GM12875 (cell line): ENCODE data around the gene HOXC9.
A peak's percentile ranks its signal among the peaks of the same experiment; 100 is the strongest.

Experiments used
- H3K4me3 ChIP-seq: one replicate; pipeline ENCODE4 v1.5.1; 2011; ENCODE audit warnings: low read depth, low read length, control low read depth
- CTCF ChIP-seq: IDR thresholded peaks from 2 replicates; pipeline ENCODE4 v1.5.1; 2011; ENCODE audit warnings: low read depth, mild to moderate bottlenecking, control low read depth, inconsistent platforms, low read length, moderate library complexity, borderline replicate concordance; ENCODE audit not compliant: insufficient read depth

Gene HOXC9

DNA sequence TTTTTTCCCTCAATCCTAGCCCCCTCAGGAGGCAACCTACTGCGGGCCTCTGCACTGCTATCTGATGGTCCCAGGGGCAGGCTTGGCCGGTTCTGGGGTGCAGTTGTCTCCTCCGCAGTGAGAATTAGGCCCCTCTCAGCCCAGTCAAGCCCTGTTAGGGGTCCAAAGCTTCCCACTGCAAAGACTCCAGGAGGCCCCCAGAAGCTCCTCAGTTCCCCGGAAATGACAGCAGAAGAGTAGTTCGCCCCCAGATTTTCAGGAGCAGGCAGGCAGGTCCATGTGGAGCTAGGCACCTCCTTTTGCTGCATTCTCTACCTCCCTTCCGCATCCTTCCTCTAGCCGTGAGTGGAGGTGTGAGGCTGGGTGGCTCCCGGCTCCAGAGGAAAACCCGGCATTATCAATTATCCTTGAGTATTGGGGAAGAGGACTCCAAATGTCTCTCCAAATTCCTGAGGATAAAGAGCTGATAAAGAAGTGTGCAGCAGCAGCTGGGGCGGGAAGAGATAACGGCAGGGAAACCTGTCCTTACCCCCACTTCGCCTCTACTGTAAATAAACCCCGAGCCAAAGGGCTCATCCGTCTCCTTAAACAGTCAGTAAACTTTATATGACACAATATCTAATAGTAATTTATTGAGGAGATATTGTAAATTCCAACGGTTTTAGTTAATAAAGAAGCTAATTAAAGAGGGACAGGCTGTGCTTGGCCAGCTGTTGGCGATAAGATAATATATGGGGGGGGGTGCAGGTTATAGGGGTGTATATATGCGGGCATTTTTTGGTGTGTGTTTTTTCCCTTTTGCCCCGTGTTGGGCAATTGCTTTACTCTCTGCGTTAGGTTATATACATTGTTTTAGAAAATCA, 45.9 kb upstream of the HOXC9 start:
- no peak overlapping the region for H3K4me3 ChIP-seq
- no peak for TF ChIP-seq CTCF

- no peak within 1 kb of the TSS for H3K4me3 ChIP-seq
- TF ChIP-seq CTCF: no peak
These were observed 45.3 kb upstream of the HOXC9 start, which contains the start of gene HOXC12 for GRCh38 chr12:53954694-53955035. Gene HOXC12 (plus strand): TSS chr12:53954903. CDS start chr12:53954930, 27 bp downstream.

GRCh38 chr12:53955036-53955775, 44.8 kb upstream of the HOXC9 start:
- no peak for TF ChIP-seq CTCF
- H3K4me3 ChIP-seq: no peak overlapping the region

DNA sequence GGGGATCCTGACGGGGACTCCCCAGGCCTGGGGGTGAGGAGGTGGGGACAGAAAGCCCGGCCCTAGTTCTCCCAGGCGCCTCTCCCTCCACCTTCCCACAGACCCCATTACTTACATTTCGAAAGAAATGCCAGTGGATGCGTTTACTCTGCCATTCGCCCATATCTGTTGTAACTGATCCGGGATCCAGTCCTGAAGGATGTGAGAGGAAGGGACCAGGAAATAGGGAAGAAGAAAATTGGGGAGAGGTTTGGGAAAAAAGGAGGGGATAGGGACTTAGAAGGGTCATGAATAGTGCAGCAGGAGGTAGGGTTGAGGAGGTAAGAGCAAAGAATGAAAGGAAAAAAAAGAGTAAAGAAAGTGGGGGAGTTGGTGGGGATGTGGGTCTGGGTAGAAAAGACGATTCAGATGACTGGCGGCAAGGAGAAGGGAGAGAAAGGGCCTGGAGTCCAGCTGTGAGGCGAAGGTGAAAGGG, 44.1 kb upstream of the HOXC9 start:
- H3K4me3 ChIP-seq: no peak overlapping the region

DNA sequence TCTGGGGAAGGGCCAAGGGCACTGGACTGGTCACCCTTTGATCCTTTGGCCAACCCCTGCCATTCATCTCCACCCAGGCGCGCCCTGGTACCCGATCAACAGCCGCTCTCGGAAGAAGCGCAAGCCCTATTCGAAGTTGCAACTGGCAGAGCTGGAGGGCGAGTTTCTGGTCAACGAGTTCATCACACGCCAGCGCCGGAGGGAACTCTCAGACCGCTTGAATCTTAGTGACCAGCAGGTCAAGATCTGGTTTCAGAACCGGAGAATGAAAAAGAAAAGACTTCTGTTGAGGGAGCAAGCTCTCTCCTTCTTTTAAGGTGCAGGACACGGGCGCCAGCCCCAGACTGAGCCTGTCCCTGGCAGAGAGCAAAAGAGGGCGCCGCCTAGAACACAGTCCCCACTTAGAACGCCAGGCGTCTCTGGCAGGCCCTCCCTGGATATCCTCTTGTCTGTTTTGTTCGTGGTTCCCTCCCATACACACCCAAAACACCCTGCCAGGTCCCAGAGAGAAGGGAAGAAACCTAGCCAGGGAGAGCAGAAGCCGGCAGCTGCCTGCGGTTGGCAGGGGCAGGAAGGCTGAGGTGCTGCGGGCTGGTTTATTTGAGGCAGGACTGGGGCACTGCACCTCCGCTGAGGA, 43.6 kb upstream of the HOXC9 start:
- TF ChIP-seq CTCF: peak; percentile 14; the same call in 1 of the 2 replicates
- no peak overlapping the region for H3K4me3 ChIP-seq

More for the DNA sequence above, 44.1 kb upstream of the HOXC9 start:
- TF ChIP-seq CTCF: no peak

- TF ChIP-seq CTCF: no peak
- H3K4me3 ChIP-seq: no peak overlapping the region
These were observed 42.9 kb upstream of the HOXC9 start for GRCh38 chr12:53956914-53957536.
